ENCODE measurements around the gene VGF. TPM values are rescaled to one million over a fixed set of nuclear protein-coding genes. Genes with fewer than 3 reads are reported as not detected.

Gene VGF
- total RNA-seq, 1 donor from 2014 or later, result 20.9 TPM

Other genes with a start within 250 kb of the VGF start
- not detected in 2 replicates for gene MUC3A, start 216.0 kb downstream of the VGF start, total RNA-seq
- 1.7 TPM in 1 of 2 replicates, not detected in the other for gene MUC12, start 196.0 kb downstream of the VGF start, total RNA-seq
- not detected in 2 replicates for gene MUC17, start 145.5 kb downstream of the VGF start, total RNA-seq
- 9.2 and 9.4 TPM in 2 replicates for gene TRIM56, start 80.1 kb downstream of the VGF start, total RNA-seq
- gene SERPINE1, start 38.5 kb downstream of the VGF start, total RNA-seq, result 160 and 249 TPM in 2 replicates
- gene AP1S1, start 11.1 kb downstream of the VGF start, total RNA-seq, result 178 and 190 TPM in 2 replicates
- 0.12 TPM in 1 of 2 replicates, not detected in the other for gene NAT16, start 14.7 kb upstream of the VGF start, total RNA-seq
- gene MOGAT3, start 35.5 kb upstream of the VGF start, total RNA-seq, result not detected in 2 replicates
- gene PLOD3, start 52.0 kb upstream of the VGF start, total RNA-seq, result 75.0 and 78.3 TPM in 2 replicates
- gene ZNHIT1, start 52.6 kb upstream of the VGF start, total RNA-seq, result 119 and 129 TPM in 2 replicates
- 1.9 and 3.3 TPM in 2 replicates for gene CLDN15, start 72.2 kb upstream of the VGF start, total RNA-seq
- 189 and 215 TPM in 2 replicates for gene FIS1, start 79.5 kb upstream of the VGF start, total RNA-seq
- gene IFT22, start 156.2 kb upstream of the VGF start, total RNA-seq, result 36.6 and 45.3 TPM in 2 replicates
- not detected in 2 replicates for gene COL26A1, start 197.3 kb upstream of the VGF start, total RNA-seq

Data from epithelial cell of proximal tubule (primary cell).